ENCODE results near the gene MAST3. TPM values are rescaled to one million over a fixed set of nuclear protein-coding genes. Genes with fewer than 3 reads are reported as not detected.

Gene MAST3
- total RNA-seq, 1 experiment from 2014 or later: 10.4 TPM

GRCh38 chr19:18167011-18167410, 69.4 kb downstream of the MAST3 start:
- Histone ChIP-seq H3K79me1 (ENCODE audit: insufficient read depth, low read depth, low read length, poor library complexity, severe bottlenecking) (no peaks in the 10 kb centered on the region), H4K8ac (replicated peaks; ENCODE audit: insufficient read length, low read depth, low read length) (no peak overlapping the region), H3K79me2 (ENCODE audit: insufficient read depth, low read length) (no peaks in the 10 kb centered on the region), H3K4ac (ENCODE audit: low read depth, low read length) (no peak overlapping the region), H3K14ac (ENCODE audit: insufficient read depth, low read length) (no peak overlapping the region), H4K91ac (ENCODE audit: insufficient read length, low read depth, low read length) (no peak overlapping the region), H2AFZ (ENCODE audit: low read length) (no peak overlapping the region), H3K27me3 (ENCODE audit: insufficient read depth, low read length) (no peaks in the 10 kb centered on the region), H3K9me3 (ENCODE audit: control insufficient read depth, low read depth, low read length) (no peaks in the 10 kb centered on the region), H2BK20ac (ENCODE audit: low read depth, low read length, poor library complexity, severe bottlenecking) (no peak overlapping the region), H3K4me2 (ENCODE audit: insufficient read depth, insufficient read length, low read length) (no peak overlapping the region), H3K4me1 (ENCODE audit: insufficient read depth, low read length) (no peaks in the 10 kb centered on the region), H2BK5ac (ENCODE audit: insufficient read length, low read length) (no peak overlapping the region), H2BK15ac (ENCODE audit: low read depth, low read length) (no peak overlapping the region), H3K23me2 (ENCODE audit: insufficient read length, low read depth, low read length, poor library complexity, severe bottlenecking) (no peaks in the 10 kb centered on the region), H3T11ph (ENCODE audit: low read length) (no peak overlapping the region), H3K27ac (ENCODE audit: insufficient read length, low read depth, low read length) (no peak overlapping the region), H3K56ac (ENCODE audit: insufficient read length, low read depth, low read length) (no peak overlapping the region), H3K18ac (ENCODE audit: insufficient read length, low read depth, low read length) (no peak overlapping the region), H3K23ac (ENCODE audit: insufficient read length, low read depth, low read length) (no peak overlapping the region), H2AK5ac (ENCODE audit: insufficient read length, low read length) (no peak overlapping the region), H3K9ac (ENCODE audit: extremely low read depth, insufficient read length, low read length) (no peak overlapping the region), H4K20me1 (ENCODE audit: control insufficient read depth, insufficient read depth, insufficient read length) (no peaks in the 10 kb centered on the region), H2BK12ac (ENCODE audit: insufficient read length, low read depth, low read length) (no peak overlapping the region), H4K5ac (ENCODE audit: insufficient read length, low read depth, low read length) (no peak overlapping the region), H2BK120ac (ENCODE audit: low read depth, low read length, poor library complexity, severe bottlenecking) (no peak overlapping the region)
- Mint-ChIP-seq H3K4me1 (peaks cover under 1 to 2% of the 10 kb centered on the region in 2 experiments; a peak in 1 of 4 replicates), H3K27ac (no peak overlapping the region), H3K9me3 (no peaks in the 10 kb centered on the region), H3K4me3 (no peak overlapping the region), H3K27me3 (ENCODE audit: low read depth) (no peaks in the 10 kb centered on the region), H3K36me3 (ENCODE audit: insufficient read depth in 1 of 3, low read depth in 3 of 3) (peaks cover 31 to 70% (median 70%) of the 10 kb centered on the region in 3 experiments)
- TF ChIP-seq CTCF (conservative IDR thresholded peaks at IDR 0.05): no peak
- no CpG with 5 or more reads among the region's 21 CpGs for WGBS (ENCODE audit: extremely low coverage, insufficient read length, low lambda C conversion rate)
- no peak for DNase-seq

Measured in H9 (cell line).